Activated CD4-positive, alpha-beta memory T cell treated with anti-CD3 and anti-CD28 coated beads for 36 hours (primary cell): ENCODE measurements around the gene OR10A3. TPM values are rescaled to one million over a fixed set of nuclear protein-coding genes. Genes with fewer than 3 reads are reported as not detected.

ENCODE experiments used
- CTCF ChIA-PET: fragments of 350-600 bp; sonication (Branson Sonifier 250); formaldehyde crosslinking; loops from one replicate; lab custom pipeline; 2021; ENCODE audit warnings: antibody characterized with exemption, inconsistent platforms; lab: Charles Lee
- POLR2A ChIA-PET: fragments of 350-600 bp; sonication (Branson Sonifier 250); formaldehyde crosslinking; loops from one replicate; lab custom pipeline; 2021; ENCODE audit warnings: antibody characterized with exemption; lab: Charles Lee
- DNase-seq: peaks from one replicate; pipeline ENCODE4 v3.0.0-alpha.2; 2020
- H3K27ac Mint-ChIP-seq: one replicate; pipeline ENCODE4 v1.8.0; 2021; ENCODE audit warnings: mixed read lengths
- H3K27me3 Mint-ChIP-seq: one replicate; pipeline ENCODE4 v1.8.0; 2021; ENCODE audit warnings: mixed read lengths
- H3K36me3 Mint-ChIP-seq: one replicate; pipeline ENCODE4 v1.8.0; 2021; ENCODE audit warnings: mixed read lengths
- H3K4me1 Mint-ChIP-seq: one replicate; pipeline ENCODE4 v1.8.0; 2021; ENCODE audit warnings: low read depth, mixed read lengths
- H3K4me3 Mint-ChIP-seq: one replicate; pipeline ENCODE4 v1.8.0; 2021; ENCODE audit warnings: mild to moderate bottlenecking, mixed read lengths
- H3K9me3 Mint-ChIP-seq: one replicate; pipeline ENCODE4 v1.8.0; 2021; ENCODE audit warnings: mixed read lengths
- intact Hi-C: fragments of 100-400 bp; cut with micrococcal nuclease; formaldehyde crosslinking; loops from one replicate; pipeline ENCODE4 v1.15.1; 2023
- total RNA-seq, 2 experiments: library from RNA; stranded (reverse); gene quantifications; one replicate each; pipeline ENCODE4 v1.2.3, GENCODE V29; 2021

Gene OR10A3
- total RNA-seq, 2 experiments from 2014 or later: not detected

- Mint-ChIP-seq H3K27ac (no peak overlapping the region), H3K27me3 (no peaks in the 10 kb centered on the region), H3K9me3 (no peaks in the 10 kb centered on the region), H3K4me3 (no peak overlapping the region), H3K36me3 (no peaks in the 10 kb centered on the region), H3K4me1 (peaks cover 7% of the 10 kb centered on the region)
- intact Hi-C loops: no loop called here
- no peak for DNase-seq
- POLR2A ChIA-PET: interaction anchor here (0.8 kb wide), 1 partner anchor 96 kb away, joined by 7 read pairs; the partner anchor contains the start of gene EIF3F
- CTCF ChIA-PET: interaction anchor here (0.8 to 7.2 kb wide), 3 partner anchors 13 to 209 kb away, joined by 3 to 115 read pairs (median 8); partner anchors contain the start of gene EIF3F
Measured at GRCh38 chr11:7890417-7891172, 50.9 kb downstream of the OR10A3 start.

- no peaks in the 10 kb centered on the region for H3K9me3 Mint-ChIP-seq
- H3K27me3 Mint-ChIP-seq: no peaks in the 10 kb centered on the region
- CTCF ChIA-PET: interaction anchor here (0.8 to 7.2 kb wide), 3 partner anchors 13 to 209 kb away, joined by 3 to 115 read pairs (median 8); partner anchors contain the start of gene EIF3F
- no peak overlapping the region for H3K4me3 Mint-ChIP-seq
- intact Hi-C loops: no loop called here
- DNase-seq: no peak
- POLR2A ChIA-PET: interaction anchor here (0.8 kb wide), 1 partner anchor 97 kb away, joined by 7 read pairs; the partner anchor contains the start of gene EIF3F
- H3K27ac Mint-ChIP-seq: no peak overlapping the region
- peaks cover 7% of the 10 kb centered on the region for H3K4me1 Mint-ChIP-seq
- H3K36me3 Mint-ChIP-seq: no peaks in the 10 kb centered on the region
Measured at GRCh38 chr11:7889985-7890384, 51.5 kb downstream of the OR10A3 start.

Other genes starting within 250 kb of the OR10A3 start
- not detected for gene OVCH2, start 235.2 kb downstream of the OR10A3 start, total RNA-seq
- gene OR5P2, start 144.8 kb downstream of the OR10A3 start, total RNA-seq: not detected
- not detected for gene OR5P3, start 110.9 kb downstream of the OR10A3 start, total RNA-seq
- gene OR10A6, start 10.4 kb downstream of the OR10A3 start, total RNA-seq: not detected
- not detected for gene NLRP10, start 23.7 kb upstream of the OR10A3 start, total RNA-seq
- 100 to 1,000 TPM; 309 to 319 TPM for gene EIF3F, start 45.6 kb upstream of the OR10A3 start, total RNA-seq
- under 1 TPM; 0.36 to 0.58 TPM for gene TUB, start 139.5 kb upstream of the OR10A3 start, total RNA-seq
- 1 to 10 TPM; 5.0 to 5.6 TPM for gene RIC3, start 227.3 kb upstream of the OR10A3 start, total RNA-seq